Endothelial cell of umbilical vein (primary cell): ENCODE results near the gene LUZP2. TPM values are rescaled to one million over a fixed set of nuclear protein-coding genes. Genes with fewer than 3 reads are reported as not detected.

Experiments
- BruUV-seq: library from RNA; stranded (reverse); fragments of 400-500 nt; replicated peaks from 2 replicates; lab custom pipeline; 2021; lab: Mats Ljungman, UMichigan
- CTCF ChIA-PET: fragments of 300-600, 350-600 bp; sonication (Branson Sonifier 250); formaldehyde crosslinking; loops from one replicate; lab custom pipeline; 2021; ENCODE audit warnings: antibody characterized with exemption, inconsistent platforms; lab: Charles Lee
- POLR2A ChIA-PET: fragments of 300-600, 350-600 bp; sonication (Branson Sonifier 250); formaldehyde crosslinking; loops from one replicate; lab custom pipeline; 2021; ENCODE audit warnings: antibody characterized with exemption, inconsistent platforms; lab: Charles Lee
- DNase-seq: peaks from one replicate; pipeline ENCODE4 v3.0.0-alpha.2; 2011; ENCODE audit warnings: low read depth, low spot score
- FAIRE-seq: peaks from 2 replicates; lab custom pipeline; 2011; peaks lifted over from hg19 to GRCh38; lab: Jason Lieb, UNC
- H2AFZ ChIP-seq: 2 replicates; pipeline ENCODE4 v1.6.0; 2012; ENCODE audit warnings: low read depth, low read length, control low read depth, inconsistent platforms
- H3K27ac ChIP-seq: 2 replicates; pipeline ENCODE4 v1.5.1; 2011; ENCODE audit warnings: low read depth, mild to moderate bottlenecking, control low read depth, low read length, moderate library complexity; ENCODE audit not compliant: insufficient read depth
- H3K27me3 ChIP-seq, 2 experiments: 2 replicates each; pipeline versions ENCODE4 v1.6.0 to v1.6.1; 2011; ENCODE audit warnings: low read length in 2 of 2, mixed read lengths in 1 of 2; ENCODE audit not compliant: control insufficient read depth in 2 of 2, insufficient read depth in 2 of 2
- H3K36me3 ChIP-seq, 2 experiments: 2 replicates in 1 of 2; 3 replicates in 1 of 2; pipeline ENCODE4 v1.5.1; 2011; ENCODE audit warnings: low read length in 2 of 2, mild to moderate bottlenecking in 1 of 2, moderate library complexity in 1 of 2; ENCODE audit not compliant: control insufficient read depth in 2 of 2, insufficient read depth in 2 of 2; ENCODE audit errors: extremely low read depth in 1 of 2
- H3K4me1 ChIP-seq: 3 replicates; pipeline ENCODE4 v1.5.1; 2011; ENCODE audit warnings: mild to moderate bottlenecking, low read length; ENCODE audit not compliant: control insufficient read depth, insufficient read depth; ENCODE audit errors: extremely low read depth
- H3K4me2 ChIP-seq: 2 replicates; pipeline ENCODE4 v1.6.1; 2011; ENCODE audit warnings: low read length, control low read depth, mixed read lengths; ENCODE audit not compliant: insufficient read depth
- H3K4me3 ChIP-seq, 3 experiments: fragments of 200-600 bp in 1 of 3; sonication (generic), shearing (Covaris generic) in 1 of 3; replicated peaks in 1 of 3; 2 replicates each; pipeline ENCODE4 v1.5.1; 2011 to 2016; ENCODE audit warnings: control low read depth in 3 of 3, low read length in 3 of 3, mild to moderate bottlenecking in 2 of 3, inconsistent platforms in 1 of 3, low read depth in 1 of 3, moderate library complexity in 1 of 3; ENCODE audit not compliant: insufficient read depth in 1 of 3
- H3K79me2 ChIP-seq: 2 replicates; pipeline ENCODE4 v1.6.0; 2012; ENCODE audit warnings: low read length, inconsistent platforms; ENCODE audit not compliant: control insufficient read depth, insufficient read depth
- H3K9ac ChIP-seq: replicated peaks from 2 replicates; pipeline ENCODE3; 2011; ENCODE audit warnings: low read length, control low read depth; ENCODE audit not compliant: insufficient read depth; ENCODE audit errors: extremely low read depth
- H3K9me1 ChIP-seq: replicated peaks from 3 replicates; pipeline ENCODE4 v1.6.0; 2011; ENCODE audit warnings: mild to moderate bottlenecking, low read length; ENCODE audit not compliant: control insufficient read depth, insufficient read depth; ENCODE audit errors: extremely low read depth
- H3K9me3 ChIP-seq: replicated peaks from 2 replicates; pipeline ENCODE4 v1.5.1; 2012; ENCODE audit warnings: low read length, inconsistent platforms; ENCODE audit not compliant: control insufficient read depth, insufficient read depth
- H4K20me1 ChIP-seq: replicated peaks from 2 replicates; pipeline ENCODE3; 2011; ENCODE audit warnings: mild to moderate bottlenecking, low read length; ENCODE audit not compliant: control insufficient read depth, insufficient read depth; ENCODE audit errors: extremely low read depth
- CTCF ChIP-seq, 2 donors: IDR thresholded peaks; 1 replicate in 1 of 2; 2 replicates in 1 of 2; pipeline ENCODE4 v1.5.1; 2011; ENCODE audit warnings: low read length in 2 of 2, mild to moderate bottlenecking in 2 of 2, moderate library complexity in 2 of 2, control low read depth in 1 of 2, inconsistent platforms in 1 of 2, low read depth in 1 of 2; ENCODE audit not compliant: insufficient read depth in 1 of 2; ENCODE audit errors: extremely low read depth in 1 of 2
- EZH2 ChIP-seq: IDR thresholded peaks from 2 replicates; pipeline ENCODE4 v1.6.1; 2012; ENCODE audit warnings: borderline replicate concordance, low read depth, mild to moderate bottlenecking, moderate library complexity, low read length, inconsistent platforms; ENCODE audit not compliant: severe bottlenecking
- FOS ChIP-seq: IDR thresholded peaks from 2 replicates; pipeline ENCODE4 v1.6.1; 2011; ENCODE audit warnings: mild to moderate bottlenecking, low read length, moderate library complexity, borderline replicate concordance; ENCODE audit not compliant: insufficient read depth
- GATA2 ChIP-seq: IDR thresholded peaks from 2 replicates; pipeline ENCODE4 v1.7.0; 2011; ENCODE audit warnings: low read depth, mild to moderate bottlenecking, moderate library complexity, mixed read lengths, low read length; ENCODE audit not compliant: insufficient read length, insufficient read depth
- JUN ChIP-seq: IDR thresholded peaks from 2 replicates; pipeline ENCODE4 v1.6.1; 2011; ENCODE audit warnings: borderline replicate concordance, low read depth; ENCODE audit not compliant: insufficient read length, insufficient read depth
- MAX ChIP-seq: IDR thresholded peaks from 2 replicates; pipeline ENCODE4 v1.6.1; 2011; ENCODE audit not compliant: insufficient read depth, insufficient read length
- MYC ChIP-seq: IDR thresholded peaks from one replicate; pipeline ENCODE4 v1.6.1; 2011; ENCODE audit warnings: mild to moderate bottlenecking, low read depth, low read length
- POLR2A ChIP-seq: IDR thresholded peaks from 2 replicates; pipeline ENCODE4 v1.6.1; 2012; ENCODE audit warnings: low read depth, mild to moderate bottlenecking, control low read depth, low read length
- dilution Hi-C: fragments of 300-500 bp; cut with MboI; formaldehyde crosslinking; loops from one replicate; pipeline ENCODE4 v1.15.0; 2019; ENCODE audit warnings: low sequenced_read_pairs; ENCODE audit not compliant: extremely low pct_ligation_motif_present
- intact Hi-C: fragments of 100-400 bp; cut with micrococcal nuclease; formaldehyde crosslinking; loops from one replicate; pipeline ENCODE4 v1.10.0; 2022
- polyA plus RNA-seq, 4 experiments: library from polyadenylated mRNA; depleted of rRNA in 3 of 4; stranded (reverse) in 3 of 4; unstranded in 1 of 4; fragments of >200 nt; gene quantifications; 2 replicates each; pipeline versions ENCODE4 v1.2.1 to v1.2.3, GENCODE V29; 2011 to 2012; ENCODE audit warnings: missing spikeins in 1 of 4
- total RNA-seq: library from RNA; stranded (reverse); gene quantifications from 2 replicates; pipeline ENCODE4 v1.2.3, GENCODE V29; 2021

LUZP2 gene
- total and polyA plus RNA-seq, 2 donors (not counting 3 experiments of a cell fraction or from before 2014, with no cell fraction given): 0.07 TPM; not detected in 1

- Histone ChIP-seq H3K4me1 (no peaks in the 10 kb centered on the region), H4K20me1 (no peaks in the 10 kb centered on the region), H3K79me2 (no peaks in the 10 kb centered on the region), H3K9me1 (no peaks in the 10 kb centered on the region), H3K4me3 (no peak overlapping the region), H2AFZ (no peak overlapping the region), H3K36me3 (no peaks in the 10 kb centered on the region), H3K27ac (no peak overlapping the region), H3K9ac (no peak overlapping the region), H3K9me3 (no peaks in the 10 kb centered on the region), H3K4me2 (no peak overlapping the region), H3K27me3 (no peaks in the 10 kb centered on the region)
- dilution Hi-C loops (no loop called here), intact Hi-C loops (no loop called here)
- POLR2A ChIA-PET: no interaction called here
- CTCF ChIA-PET: no interaction called here
- TF ChIP-seq CTCF (IDR thresholded peaks at IDR 0.05; ENCODE audit: extremely low read depth in 1 of 2, insufficient read depth in 1 of 2, low read depth in 1 of 2, low read length in 2 of 2) (no peak), POLR2A (no peak), EZH2 (no peak), FOS (no peak), GATA2 (no peak), JUN (no peak), MYC (no peak), MAX (no peak)
- BruUV-seq: no TSS peak
- DNase-seq (no peak), FAIRE-seq (no peak)
Measured at GRCh38 chr11:24453129-24453718, 43.6 kb upstream of the LUZP2 start.
